K562 (cell line): ENCODE results near the gene KAT2B. TPM values are rescaled to one million over a fixed set of nuclear protein-coding genes. Genes with fewer than 3 reads are reported as not detected.
A peak's percentile ranks its signal among the peaks of the same experiment; 100 is the strongest.

Experiments
- ADNP ChIP-seq: fragments of 200-800 bp; sonication (Bioruptor generic); IDR thresholded peaks from 2 replicates; pipeline ENCODE4 v1.6.1; 2016; ENCODE audit warnings: missing genetic modification characterization, missing compliant biosample characterization
- E2F3 ChIP-seq: fragments of 250-450 bp; sonication (Bioruptor Pico); IDR thresholded peaks from 2 replicates; pipeline ENCODE4 v1.4.0; 2020; ENCODE audit warnings: mild to moderate bottlenecking
- HEY1 ChIP-seq: fragments of 250-450 bp; sonication (Bioruptor Pico); IDR thresholded peaks from 2 replicates; pipeline ENCODE4 v1.5.0; 2020; ENCODE audit warnings: mild to moderate bottlenecking, moderate library complexity, borderline replicate concordance
- HNRNPLL ChIP-seq: fragments of 200-400 bp; formaldehyde crosslinking; IDR thresholded peaks from 2 replicates; pipeline ENCODE4 v1.6.1; 2017; ENCODE audit warnings: low read length, low read depth, mild to moderate bottlenecking; ENCODE audit not compliant: poor library complexity, severe bottlenecking
- KLF6 ChIP-seq: fragments of 250-450 bp; sonication (Bioruptor Pico); IDR thresholded peaks from 2 replicates; pipeline ENCODE4 v1.4.0; 2020; ENCODE audit warnings: mild to moderate bottlenecking, moderate library complexity, borderline replicate concordance
- MCM7 ChIP-seq, 2 experiments: fragments of 450-650 bp; IDR thresholded peaks; 2 replicates each; pipeline ENCODE4 v1.6.1; 2016 to 2018
- MGA ChIP-seq: fragments of 450-650 bp; IDR thresholded peaks from 2 replicates; pipeline ENCODE4 v1.6.1; 2016; ENCODE audit warnings: mild to moderate bottlenecking, moderate library complexity
- PHTF2 ChIP-seq: fragments of 250-450 bp; sonication (Bioruptor Pico); IDR thresholded peaks from 2 replicates; pipeline ENCODE4 v1.5.0; 2021; ENCODE audit warnings: mild to moderate bottlenecking
- PKNOX1 ChIP-seq: fragments of 450-650 bp; IDR thresholded peaks from 2 replicates; pipeline ENCODE4 v1.6.1; 2016
- RBM15 ChIP-seq: fragments of 200-400 bp; formaldehyde crosslinking; IDR thresholded peaks from 2 replicates; pipeline ENCODE4 v1.6.1; 2018; ENCODE audit warnings: mild to moderate bottlenecking, low read length, moderate library complexity; ENCODE audit not compliant: insufficient read depth
- SAFB2 ChIP-seq: fragments of 200-400 bp; formaldehyde crosslinking; IDR thresholded peaks from 2 replicates; pipeline ENCODE4 v1.6.1; 2018; ENCODE audit warnings: borderline replicate concordance, low read length, low read depth, moderate library complexity; ENCODE audit not compliant: severe bottlenecking
- SRSF3 ChIP-seq: fragments of 200-400 bp; formaldehyde crosslinking; IDR thresholded peaks from 2 replicates; pipeline ENCODE4 v1.6.1; 2016; ENCODE audit warnings: mild to moderate bottlenecking, low read length, moderate library complexity; ENCODE audit not compliant: insufficient read depth
- ZNF143 ChIP-seq: sonication (generic); formaldehyde crosslinking; IDR thresholded peaks from 2 replicates; pipeline ENCODE4 v1.9.0; 2022; ENCODE audit warnings: mild to moderate bottlenecking, missing genetic modification reagents
- polyA plus RNA-seq, 8 experiments: library from polyadenylated mRNA; depleted of rRNA in 4 of 8; stranded (reverse) in 5 of 8; unstranded in 3 of 8; fragments of >200 nt; fragmentation: Nextera tagmentation in 2 of 8; fragmentation: Illumina TruSeq in 1 of 8; extraction: Ambion mirVana in 2 of 8; extraction: Trizol in 1 of 8; gene quantifications; 2 replicates each; pipeline versions ENCODE4 v1.2.1 to v1.2.3, GENCODE V29; 2011 to 2014; ENCODE audit warnings: inconsistent platforms in 1 of 8, missing spikeins in 1 of 8
- total RNA-seq, 7 experiments: library from RNA; depleted of rRNA in 6 of 7; stranded (reverse); fragments of >200 nt in 6 of 7; fragmentation: Illumina TruSeq in 2 of 7; extraction: Trizol in 2 of 7; gene quantifications; 2 replicates each; pipeline versions ENCODE4 v1.2.1 to v1.2.3, GENCODE V29; 2011 to 2021; ENCODE audit warnings: low replicate concordance in 1 of 7
- TF ChIP-seq, protein P1 (sequence below): fragments of 200-400 bp; formaldehyde crosslinking; IDR thresholded peaks from 2 replicates; pipeline ENCODE4 v1.6.1; 2017; ENCODE audit warnings: mild to moderate bottlenecking, low read depth, low read length, moderate library complexity

Gene KAT2B
- total and polyA plus RNA-seq, 9 of the 15 experiments (the other 6 are each of a cell fraction or from before 2014, with no cell fraction given) = 3.3 to 14.9 (median 12.2) TPM

GRCh38 chr3:20041197-20041780, 1.0 kb downstream of the KAT2B start (continued):
- TF ChIP-seq MGA (no peak), RBM15 (no peak), HNRNPLL (no peak), PKNOX1 (peak; percentile 97), E2F3 (CRISPR knock-in tag) (no peak), HEY1 (CRISPR knock-in tag) (no peak), PHTF2 (CRISPR knock-in tag) (no peak), ZNF143 (CRISPR knock-in tag) (0 out of 2 replicates have a peak, but pooled peaks have one; percentile 3), SRSF3 (no peak), KLF6 (CRISPR knock-in tag) (no peak), MCM7 (IDR thresholded peaks at IDR 0.05) (no peak), SAFB2 (no peak), ADNP (tag) (no peak)
- TF ChIP-seq, protein P1, sequence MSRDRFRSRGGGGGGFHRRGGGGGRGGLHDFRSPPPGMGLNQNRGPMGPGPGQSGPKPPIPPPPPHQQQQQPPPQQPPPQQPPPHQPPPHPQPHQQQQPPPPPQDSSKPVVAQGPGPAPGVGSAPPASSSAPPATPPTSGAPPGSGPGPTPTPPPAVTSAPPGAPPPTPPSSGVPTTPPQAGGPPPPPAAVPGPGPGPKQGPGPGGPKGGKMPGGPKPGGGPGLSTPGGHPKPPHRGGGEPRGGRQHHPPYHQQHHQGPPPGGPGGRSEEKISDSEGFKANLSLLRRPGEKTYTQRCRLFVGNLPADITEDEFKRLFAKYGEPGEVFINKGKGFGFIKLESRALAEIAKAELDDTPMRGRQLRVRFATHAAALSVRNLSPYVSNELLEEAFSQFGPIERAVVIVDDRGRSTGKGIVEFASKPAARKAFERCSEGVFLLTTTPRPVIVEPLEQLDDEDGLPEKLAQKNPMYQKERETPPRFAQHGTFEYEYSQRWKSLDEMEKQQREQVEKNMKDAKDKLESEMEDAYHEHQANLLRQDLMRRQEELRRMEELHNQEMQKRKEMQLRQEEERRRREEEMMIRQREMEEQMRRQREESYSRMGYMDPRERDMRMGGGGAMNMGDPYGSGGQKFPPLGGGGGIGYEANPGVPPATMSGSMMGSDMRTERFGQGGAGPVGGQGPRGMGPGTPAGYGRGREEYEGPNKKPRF = no peak
